Measurements from ENCODE around the gene PAX6. TPM values are rescaled to one million over a fixed set of nuclear protein-coding genes. Genes with fewer than 3 reads are reported as not detected.

PAX6 gene
- total and polyA plus RNA-seq, 12 donors = 0.01 TPM; not detected in 11

- no peaks in the 10 kb centered on the region for H3K4me1 ChIP-seq
- H3K36me3 ChIP-seq = no peaks in the 10 kb centered on the region
- H3K27me3 ChIP-seq = peaks cover 0 to 11% (median 0%) of the 10 kb centered on the region in 7 donors
- H3K9me3 ChIP-seq = peaks cover 0 to 3% (median 0%) of the 10 kb centered on the region in 11 donors
- H3K4me3 ChIP-seq = no peak overlapping the region
- H3K27ac ChIP-seq = no peak overlapping the region
- WGBS, 2 donors = 85 to 90% methylated on average over 4 of the region's 4 CpGs
- no peak for ATAC-seq
- intact Hi-C loops (cut with DNase I) = no loop called here
- no peak for TF ChIP-seq CTCF (IDR thresholded peaks at IDR 0.05)
- DNase-seq = no peak
Measured at GRCh38 chr11:31850365-31850764, 39.2 kb upstream of the PAX6 start.

- intact Hi-C loops (cut with DNase I) = no loop called here
- no peak for ATAC-seq
- no peak for DNase-seq
- H3K27me3 ChIP-seq = peaks cover 0 to 27% (median 16%) of the 10 kb centered on the region in 7 donors
- WGBS, 2 donors = 73 to 74% methylated on average over 2 of the region's 2 CpGs
- H3K4me1 ChIP-seq = no peaks in the 10 kb centered on the region
- H3K36me3 ChIP-seq = no peaks in the 10 kb centered on the region
- H3K4me3 ChIP-seq = no peak overlapping the region
- TF ChIP-seq CTCF (IDR thresholded peaks at IDR 0.05) = no peak
- H3K27ac ChIP-seq = no peak overlapping the region
- no peaks in the 10 kb centered on the region for H3K9me3 ChIP-seq
Measured at GRCh38 chr11:31847761-31848160, 36.6 kb upstream of the PAX6 start.

- ATAC-seq (no peak), DNase-seq (no peak)
- H3K4me1 ChIP-seq = no peaks in the 10 kb centered on the region
- TF ChIP-seq CTCF (IDR thresholded peaks at IDR 0.05) = no peak
- H3K9me3 ChIP-seq = no peaks in the 10 kb centered on the region
- intact Hi-C loops (cut with DNase I) = no loop called here
- H3K4me3 ChIP-seq = no peak overlapping the region
- WGBS, 2 donors = 77 to 94% methylated on average over 1 of the region's 1 CpG
- peaks cover 0 to 52% (median 39%) of the 10 kb centered on the region in 7 donors for H3K27me3 ChIP-seq
- no peak overlapping the region for H3K27ac ChIP-seq
- no peaks in the 10 kb centered on the region for H3K36me3 ChIP-seq
Measured at GRCh38 chr11:31845331-31845730, 34.2 kb upstream of the PAX6 start.

GRCh38 chr11:31844351-31844750 lies 33.2 kb upstream of the PAX6 start:
- H3K4me3 ChIP-seq = no peak overlapping the region
- H3K27ac ChIP-seq = no peak overlapping the region
- peaks cover 0 to 61% (median 48%) of the 10 kb centered on the region in 7 donors for H3K27me3 ChIP-seq
- ATAC-seq (no peak), DNase-seq (no peak)
- TF ChIP-seq CTCF (IDR thresholded peaks at IDR 0.05) = no peak
- intact Hi-C loops (cut with DNase I) = no loop called here
- no peaks in the 10 kb centered on the region for H3K9me3 ChIP-seq
- H3K4me1 ChIP-seq = no peaks in the 10 kb centered on the region
- WGBS, 2 donors = 54 to 56% methylated on average over 6 of the region's 6 CpGs
- H3K36me3 ChIP-seq = no peaks in the 10 kb centered on the region
